GM12864 (cell line): ENCODE data around the gene CYP27B1.

Experiments
- DNase-seq: peaks from one replicate; pipeline ENCODE4 v3.0.0-alpha.2; 2011; ENCODE audit warnings: low read depth
- H3K4me3 ChIP-seq: 2 replicates; pipeline ENCODE4 v1.5.1; 2011; ENCODE audit warnings: mild to moderate bottlenecking, low read depth, low read length, control low read depth
- TF ChIP-seq, protein P1 (sequence below): IDR thresholded peaks from 2 replicates; pipeline ENCODE4 v1.5.1; 2011; ENCODE audit warnings: low read depth, mild to moderate bottlenecking, moderate library complexity, low read length, control low read depth, inconsistent platforms; ENCODE audit errors: missing control alignments

CYP27B1 gene

GRCh38 chr12:57755454-57756372 is 11.2 kb downstream of the CYP27B1 start:
- H3K4me3 ChIP-seq: peak overlapping the region; percentile 53
- no peak for DNase-seq
- TF ChIP-seq, protein P1, sequence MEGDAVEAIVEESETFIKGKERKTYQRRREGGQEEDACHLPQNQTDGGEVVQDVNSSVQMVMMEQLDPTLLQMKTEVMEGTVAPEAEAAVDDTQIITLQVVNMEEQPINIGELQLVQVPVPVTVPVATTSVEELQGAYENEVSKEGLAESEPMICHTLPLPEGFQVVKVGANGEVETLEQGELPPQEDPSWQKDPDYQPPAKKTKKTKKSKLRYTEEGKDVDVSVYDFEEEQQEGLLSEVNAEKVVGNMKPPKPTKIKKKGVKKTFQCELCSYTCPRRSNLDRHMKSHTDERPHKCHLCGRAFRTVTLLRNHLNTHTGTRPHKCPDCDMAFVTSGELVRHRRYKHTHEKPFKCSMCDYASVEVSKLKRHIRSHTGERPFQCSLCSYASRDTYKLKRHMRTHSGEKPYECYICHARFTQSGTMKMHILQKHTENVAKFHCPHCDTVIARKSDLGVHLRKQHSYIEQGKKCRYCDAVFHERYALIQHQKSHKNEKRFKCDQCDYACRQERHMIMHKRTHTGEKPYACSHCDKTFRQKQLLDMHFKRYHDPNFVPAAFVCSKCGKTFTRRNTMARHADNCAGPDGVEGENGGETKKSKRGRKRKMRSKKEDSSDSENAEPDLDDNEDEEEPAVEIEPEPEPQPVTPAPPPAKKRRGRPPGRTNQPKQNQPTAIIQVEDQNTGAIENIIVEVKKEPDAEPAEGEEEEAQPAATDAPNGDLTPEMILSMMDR: no peak

- no peak for DNase-seq
- TF ChIP-seq, protein P1: no peak
- peak overlapping the region; percentile 53 for H3K4me3 ChIP-seq
Observed at GRCh38 chr12:57755194-57755453, 11.8 kb downstream of the CYP27B1 start.

DNA sequence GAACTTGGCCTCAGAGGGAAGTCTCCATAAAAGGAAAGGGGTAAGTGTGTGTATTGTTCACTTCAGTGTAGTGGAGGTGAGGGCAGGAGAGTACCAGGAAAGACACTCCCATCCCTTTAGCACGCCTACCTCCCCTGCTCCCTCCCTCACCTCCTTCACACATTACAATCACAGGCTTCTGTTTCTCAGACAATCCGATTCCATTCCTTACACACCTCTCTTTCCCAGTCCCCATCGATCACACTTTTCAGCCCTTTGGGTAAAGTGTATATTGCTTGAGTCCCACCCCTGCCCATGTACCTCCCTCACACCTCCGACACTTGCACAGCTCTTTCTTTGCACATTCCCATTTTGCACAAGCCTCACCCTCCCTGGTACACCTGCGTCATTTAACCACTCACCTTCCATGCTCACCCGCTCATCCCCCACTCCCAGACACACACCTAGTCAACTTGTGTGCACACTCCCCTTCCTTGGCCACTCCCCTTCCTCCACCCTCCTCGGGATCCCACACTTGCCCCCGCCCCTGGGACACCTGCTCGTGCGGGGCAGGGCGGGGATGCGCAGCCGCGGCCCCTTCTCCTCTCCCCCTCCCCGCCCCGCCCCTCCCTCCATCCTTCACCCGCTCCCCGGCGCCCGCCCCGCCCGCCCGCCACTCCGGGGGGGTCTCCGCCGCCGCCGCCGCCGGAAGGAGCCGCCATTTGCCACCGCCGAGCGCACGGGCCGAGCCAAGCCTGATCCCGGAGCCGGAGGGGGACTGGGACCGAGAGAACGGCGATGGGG is 12.3 kb downstream of the CYP27B1 start, which contains the start of gene MARCHF9:
TSS of gene MARCHF9 (plus strand) at position 693 of the 783 bp plus-strand sequence. CDS start 426 bp downstream, outside the sequence.
- TF ChIP-seq, protein P1: no peak
- H3K4me3 ChIP-seq: peak within 1 kb of the TSS; percentile 53
- peak; percentile 60 for DNase-seq

- TF ChIP-seq, protein P1: no peak
- no peak overlapping the region for H3K4me3 ChIP-seq
- DNase-seq: no peak
Observed at GRCh38 chr12:57753756-57754337, 13.0 kb downstream of the CYP27B1 start.

- no peak for DNase-seq
- H3K4me3 ChIP-seq: peak overlapping the region; percentile 17
- TF ChIP-seq, protein P1: no peak
Observed at GRCh38 chr12:57752668-57753000, 14.2 kb downstream of the CYP27B1 start.

DNA sequence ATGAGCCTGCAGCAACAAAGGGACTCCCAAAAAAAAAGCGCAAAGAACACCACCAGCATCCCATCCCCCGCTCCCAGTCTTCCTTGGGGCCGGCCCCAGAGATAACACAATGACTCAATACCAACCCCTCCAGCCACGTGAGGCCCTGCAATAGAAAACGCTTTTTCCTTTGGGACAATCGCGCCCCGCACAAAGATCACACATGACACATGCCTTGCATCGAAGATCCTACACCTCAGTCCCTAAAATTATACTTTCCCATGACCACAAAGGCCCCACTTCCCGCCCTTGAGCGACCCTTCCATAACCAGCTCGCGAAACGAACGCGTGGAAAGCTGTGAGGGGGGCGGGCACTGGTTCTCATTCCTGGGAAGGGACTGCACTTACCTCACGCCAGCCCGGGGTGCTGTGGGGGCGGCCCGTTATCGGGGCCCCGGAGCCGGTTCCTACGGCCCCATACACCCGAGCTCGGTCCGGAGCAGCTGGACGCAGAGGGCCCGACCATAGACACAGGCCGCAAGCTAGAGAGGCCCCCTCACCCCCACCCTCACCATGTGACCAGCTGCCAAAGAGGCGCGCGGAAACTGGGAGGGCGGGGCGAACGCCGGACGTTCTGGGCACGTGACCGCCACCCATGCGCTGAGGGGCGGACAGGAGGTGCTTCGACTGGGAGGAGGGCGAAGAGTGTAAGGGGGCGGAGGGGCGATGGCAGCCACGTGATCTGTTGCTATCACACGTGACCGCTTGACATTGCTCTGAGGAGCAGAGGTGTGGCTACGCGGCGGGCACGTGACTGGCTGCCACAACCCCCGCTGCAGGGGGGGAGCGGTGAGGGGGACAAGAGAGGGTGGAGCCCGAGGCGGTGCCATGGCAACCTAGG is 14.8 kb downstream of the CYP27B1 start, which contains the start of gene CDK4:
TSS of gene CDK4 (minus strand) at position 523 of the 880 bp plus-strand sequence. CDS start 593 bp downstream, outside the sequence.
- peak within 1 kb of the TSS; percentile 90 for H3K4me3 ChIP-seq
- peak; percentile 99 for DNase-seq
- TF ChIP-seq, protein P1: no peak
